GM23248 (cell line): ENCODE data around the gene AP2B1. TPM values are rescaled to one million over a fixed set of nuclear protein-coding genes. Genes with fewer than 3 reads are reported as not detected.

Experiments used
- DNase-seq: peaks from one replicate; pipeline ENCODE4 v3.0.0-alpha.2; 2015
- H2AFZ ChIP-seq: fragments of 200-600 bp; sonication (generic); 2 replicates; pipeline ENCODE4 v1.6.1; 2016; ENCODE audit warnings: antibody characterized with exemption
- H3F3A ChIP-seq: fragments of 200-600 bp; sonication (generic); 2 replicates; pipeline ENCODE4 v1.6.1; 2016; ENCODE audit warnings: mild to moderate bottlenecking, antibody characterized with exemption, mixed run types; ENCODE audit not compliant: insufficient read depth
- H3K27ac ChIP-seq: fragments of 200-600 bp; sonication (generic); 2 replicates; pipeline ENCODE4 v1.5.1; 2016; ENCODE audit warnings: mild to moderate bottlenecking
- H3K27me3 ChIP-seq: fragments of 200-600 bp; sonication (generic); replicated peaks from 2 replicates; pipeline ENCODE4 v1.6.1; 2016; ENCODE audit warnings: mild to moderate bottlenecking; ENCODE audit not compliant: insufficient read depth
- H3K36me3 ChIP-seq: fragments of 200-600 bp; sonication (generic); 2 replicates; pipeline ENCODE4 v1.6.1; 2016; ENCODE audit warnings: low read depth, mild to moderate bottlenecking
- H3K4me1 ChIP-seq: fragments of 200-600 bp; sonication (generic); 2 replicates; pipeline ENCODE4 v1.6.1; 2016; ENCODE audit warnings: mild to moderate bottlenecking; ENCODE audit not compliant: insufficient read depth
- H3K4me2 ChIP-seq: fragments of 200-600 bp; sonication (generic); one replicate; pipeline ENCODE4 v1.6.1; 2016; ENCODE audit warnings: mild to moderate bottlenecking; ENCODE audit not compliant: unreplicated experiment
- H3K4me3 ChIP-seq: fragments of 200-600 bp; sonication (generic); 2 replicates; pipeline ENCODE4 v1.5.1; 2016; ENCODE audit warnings: mild to moderate bottlenecking
- H3K79me2 ChIP-seq: fragments of 200-600 bp; sonication (generic); 2 replicates; pipeline ENCODE4 v1.6.1; 2016; ENCODE audit warnings: mild to moderate bottlenecking; ENCODE audit not compliant: insufficient read depth
- H3K9ac ChIP-seq: fragments of 200-600 bp; sonication (generic); 2 replicates; pipeline ENCODE4 v1.6.1; 2016; ENCODE audit warnings: mild to moderate bottlenecking
- H3K9me2 ChIP-seq: fragments of 200-600 bp; sonication (generic); 2 replicates; pipeline ENCODE4 v1.6.1; 2016; ENCODE audit warnings: mixed run types, mild to moderate bottlenecking, moderate library complexity; ENCODE audit not compliant: insufficient read depth
- H3K9me3 ChIP-seq: fragments of 200-600 bp; sonication (generic); one replicate; pipeline ENCODE4 v1.6.1; 2017; ENCODE audit warnings: low read depth
- H4K20me1 ChIP-seq: fragments of 200-600 bp; sonication (generic); 2 replicates; pipeline ENCODE4 v1.6.0; 2016; ENCODE audit not compliant: insufficient read depth
- EZH2 ChIP-seq: fragments of 200-600 bp; sonication (generic); IDR thresholded peaks from 2 replicates; pipeline ENCODE4 v1.6.1; 2018; ENCODE audit warnings: antibody characterized with exemption, mild to moderate bottlenecking; ENCODE audit not compliant: insufficient read depth, poor library complexity, severe bottlenecking
- EZH2phosphoT487 ChIP-seq: fragments of 200-600 bp; sonication (generic); IDR thresholded peaks from 2 replicates; pipeline ENCODE4 v1.6.1; 2018; ENCODE audit warnings: antibody characterized with exemption, moderate library complexity, mild to moderate bottlenecking, low read depth; ENCODE audit not compliant: insufficient read depth
- WGBS, 2 experiments: methylation state at CpG; one replicate each; pipeline ENCODE4 v1.1.6; 2015 to 2017; ENCODE audit warnings: low lambda C conversion rate in 2 of 2, low coverage in 1 of 2; ENCODE audit errors: missing lambda C conversion rate in 2 of 2; 5-methylcytosine and 5-hydroxymethylcytosine counted together
- in situ Hi-C: fragments of 300-500 bp; cut with MboI; formaldehyde crosslinking; loops from 2 replicates; pipeline ENCODE4 v1.15.0; 2020
- polyA plus RNA-seq: library from polyadenylated mRNA; unstranded; fragments of >200 nt; fragmentation: Nextera tagmentation; extraction: Ambion mirVana; gene quantifications from 2 replicates; pipeline ENCODE4 v1.2.1, GENCODE V29; 2016
- total RNA-seq: library from RNA; depleted of rRNA; stranded (reverse); fragments of >200 nt; shearing (Covaris generic); gene quantifications from 2 replicates; pipeline ENCODE4 v1.2.3, GENCODE V29; 2014

AP2B1 gene
- total and polyA plus RNA-seq, 2 experiments from 2014 or later, result 72.4 to 85.9 TPM

- Histone ChIP-seq H2AFZ (no peak overlapping the region), H4K20me1 (no peaks in the 10 kb centered on the region), H3K27me3 (peaks cover 29% of the 10 kb centered on the region), H3K9ac (no peak overlapping the region), H3K79me2 (no peaks in the 10 kb centered on the region), H3K4me2 (no peak overlapping the region), H3K4me3 (no peak overlapping the region), H3K27ac (no peak overlapping the region), H3K9me2 (no peaks in the 10 kb centered on the region), H3K36me3 (no peaks in the 10 kb centered on the region), H3K9me3 (no peaks in the 10 kb centered on the region), H3K4me1 (no peaks in the 10 kb centered on the region), H3F3A (no peaks in the 10 kb centered on the region)
- in situ Hi-C loops, result no loop called here
- TF ChIP-seq EZH2phosphoT487 (no peak), EZH2 (no peak)
- DNase-seq, result no peak
- WGBS, 2 experiments, result 61 to 64% methylated on average over 7 of the region's 7 CpGs
Observed at GRCh38 chr17:35742896-35743477, 155.9 kb downstream of the AP2B1 start.

GRCh38 chr17:35743626-35744328, 156.7 kb downstream of the AP2B1 start:
- H3K9me3 ChIP-seq, result no peaks in the 10 kb centered on the region
- H3K9me2 ChIP-seq, result no peaks in the 10 kb centered on the region
- H3K4me1 ChIP-seq, result no peaks in the 10 kb centered on the region
- H3K27me3 ChIP-seq, result peaks cover 29% of the 10 kb centered on the region
- H3K9ac ChIP-seq, result no peak overlapping the region
- H3K79me2 ChIP-seq, result no peaks in the 10 kb centered on the region
- H4K20me1 ChIP-seq, result no peaks in the 10 kb centered on the region
- H3K36me3 ChIP-seq, result no peaks in the 10 kb centered on the region
- TF ChIP-seq EZH2phosphoT487, result no peak
- no peak overlapping the region for H2AFZ ChIP-seq
- in situ Hi-C loops, result no loop called here
- H3K4me3 ChIP-seq, result no peak overlapping the region
- DNase-seq, result peak; percentile 58
- no peak overlapping the region for H3K27ac ChIP-seq
- H3F3A ChIP-seq, result no peaks in the 10 kb centered on the region
- H3K4me2 ChIP-seq, result no peak overlapping the region
- 38 to 40% methylated on average over 7 of the region's 7 CpGs for WGBS, 2 experiments

DNA sequence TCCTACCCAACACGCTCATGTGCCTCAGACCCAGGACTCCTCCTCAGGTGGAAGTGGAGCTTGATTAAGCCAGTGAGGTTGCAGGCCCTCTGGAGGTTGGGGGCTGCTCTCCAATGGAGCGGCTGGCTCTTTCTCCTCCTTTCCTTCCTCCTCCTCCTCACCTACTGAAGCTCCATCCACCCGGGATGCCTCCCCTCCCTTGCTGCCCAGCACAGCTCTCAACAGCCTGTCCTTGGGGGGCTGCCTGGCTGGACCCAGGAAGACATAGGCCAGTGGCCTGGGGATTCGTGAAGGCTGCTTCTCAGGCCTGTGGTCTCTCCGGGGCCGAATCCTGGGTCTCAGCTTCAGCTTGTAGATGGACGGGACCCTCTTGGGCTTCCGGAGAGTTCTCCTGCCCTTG, 157.7 kb downstream of the AP2B1 start:
- no peaks in the 10 kb centered on the region for H4K20me1 ChIP-seq
- H3K27me3 ChIP-seq, result peaks cover 22% of the 10 kb centered on the region
- no peak for DNase-seq
- H2AFZ ChIP-seq, result no peak overlapping the region
- no peak overlapping the region for H3K27ac ChIP-seq
- H3K36me3 ChIP-seq, result no peaks in the 10 kb centered on the region
- WGBS, 2 experiments, result 37 to 43% methylated on average over 7 to 8 of the region's 8 CpGs
- H3K9me3 ChIP-seq, result no peaks in the 10 kb centered on the region
- H3K9ac ChIP-seq, result no peak overlapping the region
- no peak overlapping the region for H3K4me2 ChIP-seq
- no peak overlapping the region for H3K4me3 ChIP-seq
- TF ChIP-seq EZH2, result no peak
- no peak for TF ChIP-seq EZH2phosphoT487
- in situ Hi-C loops, result no loop called here
- no peaks in the 10 kb centered on the region for H3K4me1 ChIP-seq
- H3K9me2 ChIP-seq, result no peaks in the 10 kb centered on the region
- H3K79me2 ChIP-seq, result no peaks in the 10 kb centered on the region
- no peaks in the 10 kb centered on the region for H3F3A ChIP-seq

DNA sequence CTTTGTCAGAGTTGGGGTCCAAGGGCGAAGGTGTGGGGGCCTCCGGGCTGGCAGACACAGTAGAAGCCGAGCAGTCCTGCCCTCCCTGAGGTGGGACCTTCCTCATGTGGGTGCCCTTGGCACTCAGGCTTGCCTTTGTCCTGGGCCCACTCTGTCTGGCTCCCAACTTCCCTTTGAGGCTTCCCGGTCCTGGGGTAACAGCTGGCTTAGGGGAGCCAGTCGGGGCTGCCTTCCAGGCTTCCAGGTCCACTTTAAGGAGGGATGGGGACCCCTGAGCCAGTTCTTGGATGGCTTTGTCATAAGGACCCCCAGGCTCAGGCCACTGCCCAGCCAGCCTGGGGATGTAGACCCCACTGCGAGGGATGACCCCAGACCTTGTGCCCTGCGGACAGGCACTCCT, 158.1 kb downstream of the AP2B1 start:
- H3K4me3 ChIP-seq, result no peak overlapping the region
- DNase-seq, result no peak
- H3K4me2 ChIP-seq, result no peak overlapping the region
- in situ Hi-C loops, result no loop called here
- no peaks in the 10 kb centered on the region for H3K9me2 ChIP-seq
- no peak overlapping the region for H2AFZ ChIP-seq
- H3K27ac ChIP-seq, result no peak overlapping the region
- no peaks in the 10 kb centered on the region for H3K79me2 ChIP-seq
- peaks cover 1% of the 10 kb centered on the region; the same call in 1 of the 2 replicates for H3K4me1 ChIP-seq
- H3F3A ChIP-seq, result no peaks in the 10 kb centered on the region
- TF ChIP-seq EZH2phosphoT487, result no peak
- no peak for TF ChIP-seq EZH2
- no peak overlapping the region for H3K9ac ChIP-seq
- no peaks in the 10 kb centered on the region for H3K36me3 ChIP-seq
- no peaks in the 10 kb centered on the region for H4K20me1 ChIP-seq
- H3K9me3 ChIP-seq, result no peaks in the 10 kb centered on the region
- WGBS, 2 experiments, result 67 to 71% methylated on average over 6 to 7 of the region's 7 CpGs
- peaks cover 18% of the 10 kb centered on the region for H3K27me3 ChIP-seq
